ENCODE results near the gene DHRS9.

Gene DHRS9

GRCh38 chr2:169069341-169069740, at the start of gene DHRS9:
Gene DHRS9, plus strand, starts transcription at chr2:169069563. Its CDS starts 12,019 bp downstream, at chr2:169081582.
- H3K36me3 Mint-ChIP-seq (ENCODE audit: low read depth), result no peaks in the 10 kb centered on the region
- no peaks in the 10 kb centered on the region for H3K9me3 Mint-ChIP-seq
- H3K4me3 Mint-ChIP-seq, result no peak within 1 kb of the TSS
- no peak for DNase-seq
- no peak for TF ChIP-seq CTCF (IDR thresholded peaks at IDR 0.05)
- H3K27ac Mint-ChIP-seq, result no peak within 1 kb of the TSS
- H3K27me3 Mint-ChIP-seq (ENCODE audit: low read depth, poor library complexity), result peaks cover 7% of the 10 kb centered on the region
- peaks cover 15% of the 10 kb centered on the region for H3K4me1 Mint-ChIP-seq

- H3K36me3 Mint-ChIP-seq (ENCODE audit: low read depth), result no peaks in the 10 kb centered on the region
- DNase-seq, result no peak
- H3K27ac Mint-ChIP-seq, result no peak overlapping the region
- no peak for TF ChIP-seq CTCF (IDR thresholded peaks at IDR 0.05)
- H3K4me1 Mint-ChIP-seq, result no peaks in the 10 kb centered on the region
- no peaks in the 10 kb centered on the region for H3K9me3 Mint-ChIP-seq
- H3K4me3 Mint-ChIP-seq, result no peak overlapping the region
- H3K27me3 Mint-ChIP-seq (ENCODE audit: low read depth, poor library complexity), result no peaks in the 10 kb centered on the region
These were observed 46.2 kb upstream of the DHRS9 start for GRCh38 chr2:169023161-169023560.

- no peak for DNase-seq
- no peaks in the 10 kb centered on the region for H3K27me3 Mint-ChIP-seq (ENCODE audit: low read depth, poor library complexity)
- TF ChIP-seq CTCF (IDR thresholded peaks at IDR 0.05), result no peak
- no peak overlapping the region for H3K27ac Mint-ChIP-seq
- H3K9me3 Mint-ChIP-seq, result no peaks in the 10 kb centered on the region
- no peak overlapping the region for H3K4me3 Mint-ChIP-seq
- no peaks in the 10 kb centered on the region for H3K4me1 Mint-ChIP-seq
- H3K36me3 Mint-ChIP-seq (ENCODE audit: low read depth), result no peaks in the 10 kb centered on the region
These were observed 43.3 kb upstream of the DHRS9 start for GRCh38 chr2:169026056-169026455.

- H3K4me1 Mint-ChIP-seq, result no peaks in the 10 kb centered on the region
- H3K27me3 Mint-ChIP-seq (ENCODE audit: low read depth, poor library complexity), result no peaks in the 10 kb centered on the region
- no peak overlapping the region for H3K27ac Mint-ChIP-seq
- H3K9me3 Mint-ChIP-seq, result no peaks in the 10 kb centered on the region
- TF ChIP-seq CTCF (IDR thresholded peaks at IDR 0.05), result no peak
- DNase-seq, result no peak
- no peak overlapping the region for H3K4me3 Mint-ChIP-seq
- H3K36me3 Mint-ChIP-seq (ENCODE audit: low read depth), result no peaks in the 10 kb centered on the region
These were observed 42.1 kb upstream of the DHRS9 start for GRCh38 chr2:169027234-169027633.

GRCh38 chr2:169029341-169029740, 40.0 kb upstream of the DHRS9 start:
- no peak overlapping the region for H3K4me3 Mint-ChIP-seq
- H3K27ac Mint-ChIP-seq, result no peak overlapping the region
- no peaks in the 10 kb centered on the region for H3K9me3 Mint-ChIP-seq
- no peaks in the 10 kb centered on the region for H3K27me3 Mint-ChIP-seq (ENCODE audit: low read depth, poor library complexity)
- H3K4me1 Mint-ChIP-seq, result no peaks in the 10 kb centered on the region
- no peaks in the 10 kb centered on the region for H3K36me3 Mint-ChIP-seq (ENCODE audit: low read depth)
- TF ChIP-seq CTCF (IDR thresholded peaks at IDR 0.05), result no peak
- DNase-seq, result no peak

GRCh38 chr2:169031202-169031601, 38.2 kb upstream of the DHRS9 start, which contains the start of gene ABCB11:
Gene ABCB11, minus strand, starts transcription at chr2:169031324. Its CDS starts 13,199 bp downstream, at chr2:169018125.
- H3K27me3 Mint-ChIP-seq (ENCODE audit: low read depth, poor library complexity), result no peaks in the 10 kb centered on the region
- H3K9me3 Mint-ChIP-seq, result no peaks in the 10 kb centered on the region
- H3K27ac Mint-ChIP-seq, result peak within 1 kb of the TSS; percentile 78
- no peaks in the 10 kb centered on the region for H3K36me3 Mint-ChIP-seq (ENCODE audit: low read depth)
- H3K4me1 Mint-ChIP-seq, result no peaks in the 10 kb centered on the region
- H3K4me3 Mint-ChIP-seq, result no peak within 1 kb of the TSS
- no peak for DNase-seq
- no peak for TF ChIP-seq CTCF (IDR thresholded peaks at IDR 0.05)

Data from nephron progenitor cell (in vitro differentiated cells).